Gastrocnemius medialis (tissue), 4 donors: Measurements from ENCODE around the gene CDH23. TPM values are rescaled to one million over a fixed set of nuclear protein-coding genes. Genes with fewer than 3 reads are reported as not detected.

Source experiments
- ATAC-seq, 2 donors: fragments of 150-250 bp; one replicate each; pipeline ENCODE4 v1.9.1; 2016
- DNase-seq, 2 donors: peaks; one replicate each; pipeline ENCODE4 v3.0.0-alpha.2; 2019
- H3K27ac ChIP-seq, 4 donors: fragments of 200-600 bp; sonication (generic); 1 replicate in 1 of 4; 2 replicates in 3 of 4; pipeline ENCODE4 v1.5.1; 2016 to 2018; ENCODE audit warnings: mild to moderate bottlenecking in 2 of 4, moderate library complexity in 1 of 4
- H3K27me3 ChIP-seq, 3 donors: fragments of 200-600 bp; sonication (generic) in 2 of 3; 1 replicate in 1 of 3; 2 replicates in 2 of 3; pipeline versions ENCODE4 v1.5.1 to v1.6.0; 2016 to 2019; ENCODE audit warnings: mild to moderate bottlenecking in 1 of 3, moderate library complexity in 1 of 3
- H3K36me3 ChIP-seq, 2 donors: fragments of 200-600 bp; sonication (generic) in 1 of 2; one replicate each; pipeline ENCODE4 v1.5.1; 2017 to 2018
- H3K4me1 ChIP-seq, 2 donors: fragments of 200-600 bp; sonication (generic) in 1 of 2; one replicate each; pipeline ENCODE4 v1.5.1; 2016 to 2017; ENCODE audit warnings: mild to moderate bottlenecking in 2 of 2
- H3K4me3 ChIP-seq, 4 donors: fragments of 200-600 bp; sonication (generic) in 3 of 4; 1 replicate in 1 of 4; 2 replicates in 3 of 4; pipeline ENCODE4 v1.5.1; 2016 to 2019; ENCODE audit warnings: mild to moderate bottlenecking in 2 of 4
- H3K9me3 ChIP-seq, 3 donors: fragments of 200-600 bp; sonication (generic) in 2 of 3; 1 replicate in 1 of 3; 2 replicates in 2 of 3; pipeline ENCODE4 v1.5.1; 2016 to 2019
- CTCF ChIP-seq, 5 experiments: fragments of 450-650 bp in 3 of 5; fragments of 200-600 bp in 2 of 5; sonication (generic) in 2 of 5; IDR thresholded peaks in 4 of 5; conservative IDR thresholded peaks in 1 of 5; 1 replicate in 4 of 5; 2 replicates in 1 of 5; pipeline ENCODE4 v1.5.1; 2016 to 2019; ENCODE audit warnings: antibody characterized with exemption in 5 of 5, mild to moderate bottlenecking in 3 of 5, moderate library complexity in 3 of 5
- POLR2A ChIP-seq, 2 donors: fragments of 450-650 bp; IDR thresholded peaks; one replicate each; pipeline ENCODE4 v1.6.1; 2017; ENCODE audit warnings: antibody characterized with exemption in 2 of 2, mild to moderate bottlenecking in 2 of 2, moderate library complexity in 2 of 2
- in situ Hi-C, 4 donors: fragments of 200-750 bp; cut with MboI; loops; one replicate each; pipeline versions ENCODE4 v1.15.0 to v1.8.0; 2017; ENCODE audit warnings: low sequenced_read_pairs in 4 of 4
- intact Hi-C: fragments of 100-400 bp; cut with DNase I; formaldehyde crosslinking; loops from one replicate; pipeline ENCODE4 v1.15.1; 2023; ENCODE audit warnings: low total_unique reads
- total RNA-seq, 4 donors: library from RNA; depleted of rRNA; stranded (reverse); fragments of >200 nt; gene quantifications; one replicate each; pipeline versions ENCODE4 v1.1.0 to v1.2.3, GENCODE V29; 2016

CDH23 gene
- total RNA-seq, 4 donors from 2014 or later = 0.53 to 1.8 (median 1.2) TPM

GRCh38 chr10:71426058-71426605, 29.4 kb downstream of the CDH23 start:
- intact Hi-C loops = no loop called here
- ATAC-seq (no peak), DNase-seq (no peak)
- Histone ChIP-seq H3K4me3 (no peak overlapping the region), H3K27me3 (no peaks in the 10 kb centered on the region), H3K27ac (no peak overlapping the region), H3K36me3 (no peaks in the 10 kb centered on the region), H3K9me3 (no peaks in the 10 kb centered on the region), H3K4me1 (no peaks in the 10 kb centered on the region)
- TF ChIP-seq POLR2A (IDR thresholded peaks at IDR 0.05) (no peak), CTCF (IDR thresholded peaks at IDR 0.05 in 4 of 5, conservative IDR thresholded peaks at IDR 0.05 in 1 of 5) (no peak)
- in situ Hi-C loops = no loop called here

- intact Hi-C loops (no loop called here), in situ Hi-C loops (no loop called here)
- H3K27me3 ChIP-seq = no peaks in the 10 kb centered on the region
- no peaks in the 10 kb centered on the region for H3K9me3 ChIP-seq
- DNase-seq (no peak), ATAC-seq (no peak)
- H3K36me3 ChIP-seq = no peaks in the 10 kb centered on the region
- H3K4me1 ChIP-seq = no peaks in the 10 kb centered on the region
- TF ChIP-seq POLR2A (IDR thresholded peaks at IDR 0.05) = no peak
- TF ChIP-seq CTCF (IDR thresholded peaks at IDR 0.05 in 4 of 5, conservative IDR thresholded peaks at IDR 0.05 in 1 of 5) = no peak
- no peak overlapping the region for H3K4me3 ChIP-seq
- no peak overlapping the region for H3K27ac ChIP-seq
These were observed 30.5 kb downstream of the CDH23 start for GRCh38 chr10:71427246-71427645.

GRCh38 chr10:71429304-71429703, 32.6 kb downstream of the CDH23 start:
- Histone ChIP-seq H3K27me3 (no peaks in the 10 kb centered on the region), H3K9me3 (no peaks in the 10 kb centered on the region), H3K27ac (no peak overlapping the region), H3K36me3 (no peaks in the 10 kb centered on the region), H3K4me1 (no peaks in the 10 kb centered on the region), H3K4me3 (no peak overlapping the region)
- intact Hi-C loops (no loop called here), in situ Hi-C loops (no loop called here)
- no peak for ATAC-seq
- DNase-seq = no peak
- TF ChIP-seq CTCF (IDR thresholded peaks at IDR 0.05 in 4 of 5, conservative IDR thresholded peaks at IDR 0.05 in 1 of 5) (no peak), POLR2A (IDR thresholded peaks at IDR 0.05) (no peak)

GRCh38 chr10:71429929-71430328, 33.2 kb downstream of the CDH23 start:
- H3K4me1 ChIP-seq = no peaks in the 10 kb centered on the region
- DNase-seq (no peak), ATAC-seq (no peak)
- no peaks in the 10 kb centered on the region for H3K27me3 ChIP-seq
- H3K36me3 ChIP-seq = no peaks in the 10 kb centered on the region
- no peak overlapping the region for H3K27ac ChIP-seq
- H3K4me3 ChIP-seq = no peak overlapping the region
- intact Hi-C loops = no loop called here
- no peak for TF ChIP-seq POLR2A (IDR thresholded peaks at IDR 0.05)
- no peaks in the 10 kb centered on the region for H3K9me3 ChIP-seq
- in situ Hi-C loops = no loop called here

- H3K36me3 ChIP-seq = no peaks in the 10 kb centered on the region
- no peaks in the 10 kb centered on the region for H3K9me3 ChIP-seq
- DNase-seq (no peak), ATAC-seq (no peak)
- in situ Hi-C loops (no loop called here), intact Hi-C loops (no loop called here)
- H3K4me1 ChIP-seq = no peaks in the 10 kb centered on the region
- H3K4me3 ChIP-seq = no peak overlapping the region
- no peaks in the 10 kb centered on the region for H3K27me3 ChIP-seq
- no peak overlapping the region for H3K27ac ChIP-seq
- TF ChIP-seq CTCF (IDR thresholded peaks at IDR 0.05 in 4 of 5, conservative IDR thresholded peaks at IDR 0.05 in 1 of 5) (no peak), POLR2A (IDR thresholded peaks at IDR 0.05) (no peak)
These were observed 34.8 kb downstream of the CDH23 start for GRCh38 chr10:71431239-71432100.
